Fibroblast of the aortic adventitia (primary cell): ENCODE results near the gene ACOT6. TPM values are rescaled to one million over a fixed set of nuclear protein-coding genes. Genes with fewer than 3 reads are reported as not detected.

Experiments used
- small RNA-seq: library from RNA; depleted of rRNA; stranded (forward); fragments of <200 nt; gene quantifications from one replicate; pipeline ENCODE3, GENCODE V24; 2012
- total RNA-seq: library from RNA; depleted of rRNA; stranded (reverse); fragments of >200 nt; gene quantifications from 2 replicates; pipeline ENCODE4 v1.2.3, GENCODE V29; 2012; ENCODE audit warnings: low replicate concordance

The ACOT6 gene
- total RNA-seq, 1 donor: not detected

Small RNAs within 50 kb of the gene (small RNA-seq; reads per million reads assigned to genes)
- not detected for gene RNU6-240P

Other genes starting within 250 kb of the ACOT6 start
- gene NUMB, start 154.0 kb upstream of the ACOT6 start, total RNA-seq: 39.0 and 52.3 TPM in 2 replicates
- 17.4 and 17.5 TPM in 2 replicates for gene RIOX1, start 121.6 kb upstream of the ACOT6 start, total RNA-seq
- gene ACOT1, start 75.4 kb upstream of the ACOT6 start, total RNA-seq: 3.9 and 54.0 TPM in 2 replicates
- gene HEATR4, start 53.6 kb upstream of the ACOT6 start, total RNA-seq: 0.18 TPM in 1 of 2 replicates, not detected in the other
- gene ACOT2, start 43.3 kb upstream of the ACOT6 start, total RNA-seq: 8.9 and 74.0 TPM in 2 replicates
- gene ACOT4, start 20.6 kb upstream of the ACOT6 start, total RNA-seq: 0.72 TPM in 1 of 2 replicates, not detected in the other
- 12.7 and 27.8 TPM in 2 replicates for gene DNAL1, start 32.5 kb downstream of the ACOT6 start, total RNA-seq
- gene PNMA1, start 101.9 kb downstream of the ACOT6 start, total RNA-seq: 27.9 and 44.2 TPM in 2 replicates
- 4.4 and 9.3 TPM in 2 replicates for gene PTGR2, start 239.3 kb downstream of the ACOT6 start, total RNA-seq